ENCODE results near the gene ADAMTS20. TPM values are rescaled to one million over a fixed set of nuclear protein-coding genes. Genes with fewer than 3 reads are reported as not detected.
"Not testable (repeated sequence)": the region's sequence is repeated elsewhere in the genome, so short reads cannot be mapped to it uniquely, and the experiment has no call there.

Gene ADAMTS20, protein sequence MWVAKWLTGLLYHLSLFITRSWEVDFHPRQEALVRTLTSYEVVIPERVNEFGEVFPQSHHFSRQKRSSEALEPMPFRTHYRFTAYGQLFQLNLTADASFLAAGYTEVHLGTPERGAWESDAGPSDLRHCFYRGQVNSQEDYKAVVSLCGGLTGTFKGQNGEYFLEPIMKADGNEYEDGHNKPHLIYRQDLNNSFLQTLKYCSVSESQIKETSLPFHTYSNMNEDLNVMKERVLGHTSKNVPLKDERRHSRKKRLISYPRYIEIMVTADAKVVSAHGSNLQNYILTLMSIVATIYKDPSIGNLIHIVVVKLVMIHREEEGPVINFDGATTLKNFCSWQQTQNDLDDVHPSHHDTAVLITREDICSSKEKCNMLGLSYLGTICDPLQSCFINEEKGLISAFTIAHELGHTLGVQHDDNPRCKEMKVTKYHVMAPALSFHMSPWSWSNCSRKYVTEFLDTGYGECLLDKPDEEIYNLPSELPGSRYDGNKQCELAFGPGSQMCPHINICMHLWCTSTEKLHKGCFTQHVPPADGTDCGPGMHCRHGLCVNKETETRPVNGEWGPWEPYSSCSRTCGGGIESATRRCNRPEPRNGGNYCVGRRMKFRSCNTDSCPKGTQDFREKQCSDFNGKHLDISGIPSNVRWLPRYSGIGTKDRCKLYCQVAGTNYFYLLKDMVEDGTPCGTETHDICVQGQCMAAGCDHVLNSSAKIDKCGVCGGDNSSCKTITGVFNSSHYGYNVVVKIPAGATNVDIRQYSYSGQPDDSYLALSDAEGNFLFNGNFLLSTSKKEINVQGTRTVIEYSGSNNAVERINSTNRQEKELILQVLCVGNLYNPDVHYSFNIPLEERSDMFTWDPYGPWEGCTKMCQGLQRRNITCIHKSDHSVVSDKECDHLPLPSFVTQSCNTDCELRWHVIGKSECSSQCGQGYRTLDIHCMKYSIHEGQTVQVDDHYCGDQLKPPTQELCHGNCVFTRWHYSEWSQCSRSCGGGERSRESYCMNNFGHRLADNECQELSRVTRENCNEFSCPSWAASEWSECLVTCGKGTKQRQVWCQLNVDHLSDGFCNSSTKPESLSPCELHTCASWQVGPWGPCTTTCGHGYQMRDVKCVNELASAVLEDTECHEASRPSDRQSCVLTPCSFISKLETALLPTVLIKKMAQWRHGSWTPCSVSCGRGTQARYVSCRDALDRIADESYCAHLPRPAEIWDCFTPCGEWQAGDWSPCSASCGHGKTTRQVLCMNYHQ (N-terminal part only)
- total RNA-seq: not detected
- long read RNA-seq: 0 reads

DNA sequence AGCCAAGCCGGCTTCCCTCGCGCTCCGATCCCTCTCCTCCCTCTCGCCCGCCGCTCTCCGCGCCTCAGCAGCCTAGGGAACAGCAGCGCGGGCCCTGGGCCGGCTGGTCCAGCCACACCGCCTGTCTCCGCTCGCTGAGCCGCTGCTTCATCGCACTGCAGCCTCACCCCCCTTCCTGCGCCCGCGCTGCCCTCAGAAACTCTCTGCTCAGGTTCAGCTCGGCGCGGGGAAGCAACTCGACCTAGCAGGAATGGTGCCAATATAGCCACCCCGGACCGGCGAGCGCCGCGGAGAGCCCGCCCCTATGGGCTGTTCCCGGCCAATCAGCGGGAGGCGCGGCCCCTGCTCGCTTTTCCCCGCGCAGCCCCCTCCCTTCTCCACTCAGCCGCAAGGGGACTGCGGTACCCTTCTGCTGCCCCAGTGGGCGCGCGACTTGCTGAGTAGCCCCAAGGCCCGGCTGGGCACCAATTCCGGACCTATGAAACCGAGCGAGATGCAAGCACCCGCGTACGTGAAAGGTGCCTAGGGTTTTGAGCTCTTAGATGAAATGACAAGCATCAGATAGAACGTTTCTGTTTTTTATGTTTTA is at the start of gene ADAMTS20:
Gene ADAMTS20, minus strand, starts transcription at position 233 of the 589 bp plus-strand sequence. CDS start 282 bp downstream, outside the sequence.
- intact Hi-C loops (cut with micrococcal nuclease): no loop called here
- ATAC-seq (no peak), DNase-seq (no peak)

DNA sequence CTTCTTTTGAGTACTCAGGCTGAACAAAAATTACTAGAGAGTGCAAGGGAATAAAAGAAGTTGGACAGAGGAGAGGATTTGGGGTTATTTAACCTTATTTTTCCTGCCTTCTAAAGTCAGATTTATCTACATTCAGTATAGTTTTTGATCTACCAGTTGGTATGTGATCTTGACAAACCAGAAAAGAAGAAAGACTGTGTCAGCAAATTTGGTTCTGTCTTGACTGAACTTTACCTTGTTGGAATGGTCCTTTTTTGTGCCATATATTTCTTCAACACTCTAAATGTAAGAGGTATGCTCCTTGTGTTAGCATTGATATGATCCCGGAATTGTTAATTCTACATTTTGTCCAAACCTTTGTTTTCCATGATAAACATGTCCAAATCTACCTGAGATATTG is 47.7 kb upstream of the ADAMTS20 start:
- DNase-seq: no peak
- intact Hi-C loops (cut with micrococcal nuclease): no loop called here
- no peak for ATAC-seq

DNA sequence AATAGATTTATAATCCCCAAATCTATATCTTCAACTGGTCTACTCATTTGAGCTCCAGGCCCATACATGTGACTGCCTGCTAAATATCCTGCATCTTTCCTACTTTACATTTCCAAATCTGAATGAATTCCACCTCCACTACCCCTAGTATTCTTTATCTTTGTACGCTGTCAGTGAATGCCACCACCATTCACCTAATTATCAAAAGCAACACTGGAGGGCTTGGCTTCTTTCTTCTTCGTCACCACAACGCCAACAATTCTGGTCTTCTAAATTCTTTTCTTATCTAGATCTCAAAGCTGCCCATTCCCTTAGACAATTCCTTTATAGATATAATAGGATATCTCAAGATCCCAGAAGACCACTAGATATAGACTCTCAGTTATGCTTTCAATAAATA is 47.1 kb upstream of the ADAMTS20 start:
- intact Hi-C loops (cut with micrococcal nuclease): no loop called here
- ATAC-seq: no peak
- no peak for DNase-seq

DNA sequence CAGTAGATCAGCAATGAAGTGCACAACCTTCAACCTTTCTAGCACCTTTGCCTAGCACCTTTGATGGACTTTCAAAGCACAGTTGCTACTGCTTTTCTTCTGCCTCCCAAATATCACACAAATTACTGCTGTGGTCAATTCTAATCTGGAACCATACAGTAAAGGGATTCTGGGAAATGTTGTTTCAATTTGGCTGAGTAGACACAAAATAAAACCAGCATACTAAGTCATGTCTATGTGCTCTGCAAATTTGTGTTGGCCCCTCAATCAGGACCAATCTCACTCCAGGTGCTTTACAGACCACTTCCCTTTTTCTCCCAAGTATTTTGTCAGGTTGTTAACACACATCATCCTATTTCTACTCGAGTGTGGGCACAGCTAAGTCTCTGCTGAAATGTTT is 38.3 kb upstream of the ADAMTS20 start:
- ATAC-seq (no peak), DNase-seq (no peak)
- intact Hi-C loops (cut with micrococcal nuclease): no loop called here

DNA sequence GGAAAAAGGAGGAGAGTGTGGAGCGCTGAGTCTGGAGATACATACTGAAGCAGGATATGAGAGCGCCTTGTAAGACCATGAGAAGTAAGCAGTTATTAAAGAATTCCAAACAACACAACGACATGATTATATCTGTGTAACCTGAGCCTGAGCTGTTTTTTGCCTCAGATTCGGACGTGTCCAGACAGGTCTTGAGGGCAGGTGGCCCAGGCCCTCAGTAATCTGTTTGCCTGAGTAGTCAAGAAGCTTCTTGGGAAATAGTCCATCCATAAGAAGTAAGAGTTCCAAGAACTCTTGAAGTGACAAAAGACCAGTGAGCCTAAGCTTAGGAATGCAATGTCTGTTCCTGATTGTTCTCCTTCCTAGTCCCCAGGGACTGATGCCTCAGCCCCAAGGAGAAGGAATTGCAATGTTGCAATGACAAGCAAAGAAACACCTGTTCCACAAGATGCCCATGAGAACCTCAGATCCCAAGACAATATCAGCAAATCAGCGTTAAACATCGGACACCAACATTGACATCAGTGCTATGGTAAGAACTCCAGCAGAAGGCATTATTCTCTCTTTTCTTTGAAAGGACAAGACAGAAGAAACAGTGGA is 34.7 kb upstream of the ADAMTS20 start:
- intact Hi-C loops (cut with micrococcal nuclease): no loop called here
- ATAC-seq (no peak), DNase-seq (no peak)

DNA sequence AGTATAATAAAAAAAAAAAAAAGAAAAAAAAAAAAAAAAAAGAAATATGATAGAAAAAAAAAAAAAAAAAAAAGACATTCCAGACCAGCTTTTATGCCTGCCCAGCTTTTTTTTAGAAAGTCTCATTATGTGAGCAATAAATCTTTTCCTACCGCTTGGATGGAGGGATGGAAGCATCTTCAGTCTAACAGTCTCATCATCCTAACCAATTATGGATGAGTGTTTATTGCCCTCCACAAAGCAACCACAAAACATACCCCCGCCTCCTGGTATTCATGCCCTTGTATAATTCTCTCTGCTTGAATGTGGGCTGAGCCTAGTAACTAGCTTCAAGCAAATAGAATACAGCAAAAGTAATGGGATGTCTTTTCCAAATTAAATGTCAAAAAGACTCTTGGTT is 33.7 kb upstream of the ADAMTS20 start:
- ATAC-seq: no peak
- intact Hi-C loops (cut with micrococcal nuclease): no loop called here
- no peak for DNase-seq

DNA sequence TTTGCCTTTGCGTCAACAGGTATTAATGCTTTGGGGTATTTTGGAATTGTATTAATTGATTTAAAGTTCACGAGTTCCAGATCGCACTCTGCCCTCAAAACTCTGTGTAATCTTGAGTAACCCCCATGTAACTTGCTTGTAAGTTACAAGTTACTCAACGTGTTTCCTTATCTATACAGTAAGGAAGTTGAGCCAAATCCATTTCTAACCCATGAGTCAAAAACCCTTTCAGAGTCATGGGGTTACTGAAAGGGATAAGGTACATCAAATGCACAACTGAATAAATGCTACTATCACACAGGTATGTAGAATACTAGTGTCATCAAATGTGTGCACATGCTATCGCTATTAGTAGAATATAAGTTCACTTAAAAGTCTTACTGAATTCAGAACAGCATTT is 28.6 kb upstream of the ADAMTS20 start:
- intact Hi-C loops (cut with micrococcal nuclease): no loop called here
- DNase-seq: no peak
- ATAC-seq: no peak

DNA sequence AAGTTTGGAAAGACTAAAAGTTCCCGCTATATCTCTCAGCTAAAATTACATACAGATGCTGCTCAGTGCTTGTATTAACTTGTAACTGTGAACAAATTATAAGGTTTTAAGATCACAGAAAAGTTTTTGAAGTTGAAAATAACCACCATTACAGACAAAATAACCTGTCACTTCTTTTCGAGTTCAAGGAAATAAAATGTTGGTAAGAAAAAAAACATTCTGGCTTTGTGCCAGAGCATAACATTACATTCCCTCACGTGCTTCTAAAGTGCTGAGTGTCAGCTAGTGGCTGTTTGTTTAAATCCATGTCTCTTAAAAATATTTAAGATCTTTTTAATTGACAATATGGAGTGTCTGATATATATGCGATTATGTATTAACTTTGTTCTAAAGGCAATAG is 27.2 kb upstream of the ADAMTS20 start:
- DNase-seq (no peak), ATAC-seq (no peak)
- intact Hi-C loops (cut with micrococcal nuclease): no loop called here

DNA sequence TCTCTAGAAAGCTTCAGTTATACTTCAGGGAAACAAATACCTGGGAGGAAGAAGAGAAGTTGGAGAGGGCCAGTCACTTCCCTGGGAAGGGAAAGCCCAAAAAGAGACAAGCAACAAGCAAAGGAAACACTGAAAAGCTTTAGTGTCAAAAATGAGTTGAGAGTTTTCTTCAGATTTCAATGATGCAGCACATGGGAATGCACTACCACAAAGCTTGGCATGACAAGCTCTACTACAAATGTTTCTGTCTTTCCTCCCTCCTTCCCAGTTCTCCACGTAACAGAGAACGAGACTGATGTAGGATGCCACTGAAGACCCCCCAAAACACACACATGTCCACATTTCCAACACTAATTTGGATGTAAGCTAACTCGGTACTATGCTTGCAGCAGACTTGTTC is 26.8 kb upstream of the ADAMTS20 start:
- intact Hi-C loops (cut with micrococcal nuclease): no loop called here
- no peak for DNase-seq
- no peak for ATAC-seq

DNA sequence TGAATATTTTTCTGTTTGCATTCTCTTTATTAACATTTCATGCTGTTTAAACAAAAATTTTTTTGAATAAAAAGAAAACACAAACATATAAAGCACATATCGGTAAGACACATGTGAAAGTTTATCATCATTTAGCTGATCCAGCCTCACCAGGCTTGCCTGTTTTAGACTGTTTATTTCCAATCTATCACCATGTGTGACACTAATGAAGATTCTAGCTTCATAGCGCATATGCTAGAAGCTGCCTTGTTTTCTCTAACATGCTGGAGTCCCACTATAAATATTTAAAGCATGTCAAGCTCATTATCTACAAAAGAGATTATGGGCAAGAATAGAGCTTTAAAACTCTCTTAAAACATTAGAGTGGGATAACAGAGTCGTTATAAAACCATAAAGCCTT is 25.4 kb upstream of the ADAMTS20 start:
- no peak for ATAC-seq
- intact Hi-C loops (cut with micrococcal nuclease): no loop called here
- no peak for DNase-seq

DNA sequence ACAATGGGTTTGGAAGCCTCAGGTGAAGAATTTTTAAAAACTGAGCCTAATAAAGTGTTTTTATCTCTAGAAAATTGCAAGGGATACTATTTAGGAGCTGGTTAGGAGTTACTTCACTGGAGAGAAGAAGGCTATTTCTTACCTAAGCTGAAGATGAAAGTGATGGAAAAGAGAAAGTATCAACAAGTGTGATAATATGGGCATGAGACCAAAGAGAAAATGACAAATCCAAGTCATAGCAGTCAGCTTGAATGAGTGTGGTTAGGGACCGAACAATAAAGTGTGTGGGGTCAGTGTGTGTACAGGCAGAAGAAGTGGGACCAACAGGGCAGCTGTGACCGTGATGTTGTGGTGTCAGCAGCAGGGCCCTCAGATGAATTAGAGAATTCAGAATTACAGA is 24.2 kb upstream of the ADAMTS20 start:
- DNase-seq (no peak), ATAC-seq (no peak)
- intact Hi-C loops (cut with micrococcal nuclease): no loop called here

DNA sequence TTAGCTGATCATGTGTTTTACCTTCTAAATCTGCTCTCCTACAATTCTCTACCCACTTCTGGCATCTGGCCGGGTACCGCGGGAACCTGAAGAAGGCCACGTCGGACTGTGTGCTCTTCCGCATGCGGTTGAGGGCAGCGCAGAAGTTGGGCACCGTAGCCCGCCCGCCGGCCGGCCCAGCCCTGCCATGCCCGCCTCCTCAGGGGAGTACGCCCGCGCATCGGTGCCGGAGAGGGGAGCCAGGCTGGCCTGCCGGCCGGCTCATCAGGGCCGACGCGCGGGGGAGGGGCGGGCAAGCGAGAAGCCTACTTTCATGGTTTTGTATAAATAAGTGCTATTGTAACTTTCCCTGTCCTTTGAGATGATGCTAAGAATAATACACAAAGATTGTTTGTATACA is 19.9 kb upstream of the ADAMTS20 start:
- intact Hi-C loops (cut with micrococcal nuclease): no loop called here
- ATAC-seq (no peak), DNase-seq (no peak)

DNA sequence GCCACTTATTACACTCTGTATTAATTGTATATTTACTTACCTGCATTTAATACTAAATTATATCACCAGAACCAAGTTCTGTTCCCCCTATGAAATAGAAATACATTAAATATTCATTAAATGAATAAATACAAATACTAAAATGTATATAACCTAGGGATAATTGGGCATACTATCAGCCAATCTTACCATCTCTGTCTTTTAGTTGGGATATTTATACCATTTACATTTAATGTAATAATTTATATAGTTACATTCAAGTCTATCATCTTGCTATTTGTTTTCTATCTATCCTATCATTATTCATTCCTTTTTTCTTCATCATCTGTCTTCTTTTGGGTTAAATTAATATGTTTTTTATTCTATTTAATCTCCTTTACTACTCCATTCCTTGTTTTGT is 4.1 kb upstream of the ADAMTS20 start:
- DNase-seq (no peak), ATAC-seq (no peak)
- intact Hi-C loops (cut with micrococcal nuclease): no loop called here

DNA sequence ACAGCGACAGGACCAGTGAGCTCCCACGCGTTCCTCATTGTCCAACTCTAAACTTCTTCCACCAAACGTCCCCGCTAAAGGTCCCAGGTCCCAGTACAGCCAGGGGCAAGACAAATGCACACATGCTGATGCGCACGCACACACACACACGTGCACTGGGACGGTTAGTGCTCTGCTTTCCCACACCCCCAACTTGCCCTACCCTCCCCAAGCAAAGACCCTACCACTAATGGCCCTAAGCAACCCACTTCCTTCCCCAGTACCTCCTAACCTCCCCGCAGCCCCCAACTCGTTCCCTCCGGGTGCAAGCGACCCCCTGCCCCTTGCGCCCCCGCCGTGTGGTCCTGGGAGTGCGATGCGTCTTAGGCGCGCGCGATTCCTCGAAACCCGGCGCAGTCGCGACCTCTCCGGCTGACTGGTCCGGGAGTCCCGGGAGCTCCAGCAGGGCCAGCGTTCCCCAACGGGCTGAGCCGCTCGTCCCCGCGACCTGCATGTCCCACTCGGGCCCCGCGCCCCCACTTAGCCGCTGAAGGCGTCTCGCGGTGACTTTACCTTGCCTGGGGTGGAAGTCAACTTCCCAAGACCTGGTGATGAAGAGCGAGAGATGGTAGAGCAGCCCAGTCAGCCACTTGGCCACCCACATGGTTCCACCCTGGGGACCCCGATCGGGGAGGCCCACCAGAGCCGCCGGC is 578 bp downstream of the ADAMTS20 start:
- intact Hi-C loops (cut with micrococcal nuclease): no loop called here
- ATAC-seq (no peak), DNase-seq (no peak)

DNA sequence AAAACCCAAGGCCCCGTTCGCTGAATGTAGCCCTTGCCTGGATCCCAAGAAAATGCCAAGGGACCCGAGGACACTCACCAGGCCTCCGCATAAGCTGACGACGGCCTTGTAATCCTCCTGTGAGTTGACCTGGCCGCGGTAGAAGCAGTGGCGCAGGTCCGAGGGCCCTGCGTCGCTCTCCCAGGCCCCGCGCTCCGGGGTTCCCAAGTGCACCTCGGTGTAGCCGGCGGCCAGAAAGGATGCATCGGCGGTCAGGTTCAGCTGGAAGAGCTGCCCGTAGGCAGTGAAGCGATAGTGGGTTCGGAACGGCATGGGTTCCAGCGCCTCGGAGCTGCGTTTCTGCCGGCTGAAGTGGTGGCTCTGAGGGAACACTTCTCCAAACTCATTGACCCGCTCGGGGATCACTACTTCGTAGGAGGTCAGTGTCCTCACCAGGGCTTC is 1.2 kb downstream of the ADAMTS20 start:
- intact Hi-C loops (cut with micrococcal nuclease): no loop called here
- no peak for ATAC-seq
- DNase-seq: no peak

DNA sequence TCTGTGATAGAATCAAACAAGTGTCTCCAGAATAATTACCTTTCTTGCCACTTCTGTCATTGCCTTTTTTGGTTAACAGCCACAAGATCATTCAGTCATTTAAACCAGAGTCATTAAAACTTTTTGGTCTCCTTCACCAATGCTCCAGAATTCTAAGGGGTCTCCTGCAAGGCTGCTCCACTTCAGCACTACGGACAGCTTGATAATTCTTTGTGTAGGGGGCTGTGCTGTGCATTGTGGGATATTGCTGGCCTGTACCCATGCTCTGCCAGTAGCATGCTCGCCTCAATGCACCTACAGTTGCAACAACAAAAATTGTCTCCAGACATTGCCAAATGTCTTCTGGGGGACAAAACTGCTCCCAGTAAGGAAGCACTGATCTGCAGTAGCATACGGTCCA is 7.3 kb downstream of the ADAMTS20 start:
- ATAC-seq: no peak
- intact Hi-C loops (cut with micrococcal nuclease): no loop called here

DNA sequence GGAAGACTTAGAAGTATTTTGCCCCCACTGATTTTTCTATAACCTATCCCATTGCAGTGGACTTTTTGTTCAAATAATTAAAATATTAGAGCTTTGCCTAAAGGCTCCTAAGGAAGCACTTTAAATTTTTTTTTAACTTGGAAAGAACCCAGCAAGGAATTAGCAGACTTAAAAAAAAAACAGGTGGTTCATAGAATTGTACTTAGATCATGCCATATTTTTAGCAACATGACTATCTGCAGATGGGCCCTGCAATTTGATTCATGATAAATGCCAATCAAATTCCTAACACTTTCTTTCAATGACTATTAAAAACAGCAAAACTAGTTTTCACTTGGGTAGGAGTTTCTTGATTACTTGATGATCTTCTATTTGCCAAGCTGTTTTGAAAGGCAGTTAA is 11.5 kb downstream of the ADAMTS20 start:
- intact Hi-C loops (cut with micrococcal nuclease): no loop called here
- ATAC-seq: no peak
- DNase-seq: no peak

More for the DNA sequence above, 7.3 kb downstream of the ADAMTS20 start:
- DNase-seq: no peak

DNA sequence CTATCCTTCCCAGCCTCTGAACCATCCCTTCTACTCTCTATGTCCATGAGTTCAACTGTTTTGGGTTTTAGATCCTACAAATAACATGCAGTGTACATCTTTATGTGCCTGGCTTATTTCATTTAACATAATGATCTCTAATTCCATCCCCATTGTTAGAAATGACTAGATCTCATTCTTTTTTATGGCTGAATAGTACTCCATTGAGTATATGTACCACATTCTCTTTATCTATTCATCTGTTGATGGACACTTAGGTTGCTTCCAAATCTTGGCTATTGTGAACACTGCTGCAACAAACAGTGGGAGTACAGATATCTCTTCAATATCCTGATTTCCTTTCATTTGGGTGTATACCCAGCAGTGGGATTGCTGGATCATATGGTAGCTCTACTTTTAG is 14.3 kb downstream of the ADAMTS20 start:
- intact Hi-C loops (cut with micrococcal nuclease); DNase-seq; ATAC-seq: not testable (repeated sequence)
